ENCODE results near the gene IGF1R.

- no peak for TF ChIP-seq CTCF (IDR thresholded peaks at IDR 0.05)
- no peak for TF ChIP-seq POLR2A (IDR thresholded peaks at IDR 0.05)
Observed at GRCh38 chr15:98903377-98904018, 255.2 kb downstream of the IGF1R start.
